Endometrium (tissue), 2 donors: ENCODE measurements around the gene PRELID2.

Experiments used
- FAIRE-seq: peaks from 2 replicates; lab custom pipeline; 2012; peaks lifted over from hg19 to GRCh38; lab: Jason Lieb, UNC
- donor health status: control.
- donor health status: control.

PRELID2 gene

GRCh38 chr5:145796318-145796717 is 38.8 kb downstream of the PRELID2 start:
- no peak for FAIRE-seq

- FAIRE-seq: no peak
These were observed 41.6 kb downstream of the PRELID2 start for GRCh38 chr5:145793574-145793973.

GRCh38 chr5:145792840-145793239 is 42.3 kb downstream of the PRELID2 start:
- FAIRE-seq: no peak

- no peak for FAIRE-seq
These were observed 43.3 kb downstream of the PRELID2 start for GRCh38 chr5:145791866-145792265.

GRCh38 chr5:145787996-145788395 is 47.1 kb downstream of the PRELID2 start:
- FAIRE-seq: no peak

GRCh38 chr5:145787507-145787906 is 47.6 kb downstream of the PRELID2 start:
- no peak for FAIRE-seq

- FAIRE-seq: peak; percentile 70
These were observed 48.1 kb downstream of the PRELID2 start for GRCh38 chr5:145787001-145787400.

- FAIRE-seq: no peak
These were observed 54.2 kb downstream of the PRELID2 start for GRCh38 chr5:145780982-145781381.

- no peak for FAIRE-seq
These were observed 56.8 kb downstream of the PRELID2 start for GRCh38 chr5:145778144-145778900.

GRCh38 chr5:145777445-145778063 is 57.6 kb downstream of the PRELID2 start:
- no peak for FAIRE-seq

- no peak for FAIRE-seq
These were observed 58.3 kb downstream of the PRELID2 start for GRCh38 chr5:145776886-145777285.

GRCh38 chr5:145775893-145776444 is 59.2 kb downstream of the PRELID2 start:
- FAIRE-seq: no peak

GRCh38 chr5:145775411-145775810 is 59.7 kb downstream of the PRELID2 start:
- FAIRE-seq: no peak

- FAIRE-seq: no peak
These were observed 60.7 kb downstream of the PRELID2 start for GRCh38 chr5:145774442-145774841.

- FAIRE-seq: no peak
These were observed 62.7 kb downstream of the PRELID2 start for GRCh38 chr5:145772466-145772865.

- FAIRE-seq: no peak
These were observed 66.3 kb downstream of the PRELID2 start for GRCh38 chr5:145768863-145769262.

GRCh38 chr5:145764325-145764724 is 70.8 kb downstream of the PRELID2 start:
- no peak for FAIRE-seq

GRCh38 chr5:145762833-145763232 is 72.3 kb downstream of the PRELID2 start:
- no peak for FAIRE-seq

- FAIRE-seq: no peak
These were observed 73.9 kb downstream of the PRELID2 start for GRCh38 chr5:145761254-145761653.

GRCh38 chr5:145760660-145761059 is 74.5 kb downstream of the PRELID2 start:
- no peak for FAIRE-seq

GRCh38 chr5:145752947-145753346 is 82.2 kb downstream of the PRELID2 start:
- no peak for FAIRE-seq

GRCh38 chr5:145752534-145752933 is 82.6 kb downstream of the PRELID2 start:
- no peak for FAIRE-seq

GRCh38 chr5:145750199-145750598 is 84.9 kb downstream of the PRELID2 start:
- FAIRE-seq: no peak
